ENCODE results near the gene ST6GALNAC2.

DNA sequence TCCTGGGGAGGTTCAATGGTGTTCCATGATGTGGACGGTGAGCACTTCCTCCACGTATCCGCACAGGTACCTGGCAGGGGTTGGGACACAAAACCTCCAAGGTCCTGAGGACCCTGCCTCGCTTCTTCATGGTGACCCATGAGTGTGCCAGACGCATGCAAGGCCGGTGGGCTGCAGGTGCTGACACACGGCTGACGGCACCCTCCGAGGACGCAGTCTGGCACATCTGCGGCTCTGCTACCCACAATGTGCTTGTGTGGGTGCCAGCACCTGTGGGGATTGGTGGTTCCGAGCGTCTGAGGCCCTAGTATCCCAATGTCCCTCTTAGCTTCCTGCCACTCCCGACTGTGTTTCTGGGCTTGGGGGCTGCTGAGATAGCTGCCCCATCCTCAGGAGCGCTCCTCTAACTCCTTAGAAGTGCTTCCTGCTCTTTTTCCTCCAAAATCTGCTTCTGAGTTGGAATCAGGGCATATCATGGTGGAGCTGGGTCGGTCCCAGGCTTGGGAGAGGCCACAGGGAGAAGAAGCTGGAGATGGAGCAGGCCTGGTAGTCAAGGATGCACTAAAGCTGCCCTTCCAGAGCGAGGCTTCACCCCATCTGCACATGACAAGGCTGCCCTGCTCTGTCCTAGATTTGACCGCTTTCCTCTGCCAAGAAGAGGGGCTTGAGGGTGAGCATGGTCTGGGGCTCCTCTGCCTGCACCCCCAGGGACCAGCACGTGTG is 49.7 kb downstream of the ST6GALNAC2 start:
- TF ChIP-seq EZH2 (IDR thresholded peaks at IDR 0.05; ENCODE audit: low read depth, unreplicated experiment), result no peak
- no peak for TF ChIP-seq POLR2AphosphoS5 (IDR thresholded peaks at IDR 0.05; ENCODE audit: low read depth)
- TF ChIP-seq, protein P1, sequence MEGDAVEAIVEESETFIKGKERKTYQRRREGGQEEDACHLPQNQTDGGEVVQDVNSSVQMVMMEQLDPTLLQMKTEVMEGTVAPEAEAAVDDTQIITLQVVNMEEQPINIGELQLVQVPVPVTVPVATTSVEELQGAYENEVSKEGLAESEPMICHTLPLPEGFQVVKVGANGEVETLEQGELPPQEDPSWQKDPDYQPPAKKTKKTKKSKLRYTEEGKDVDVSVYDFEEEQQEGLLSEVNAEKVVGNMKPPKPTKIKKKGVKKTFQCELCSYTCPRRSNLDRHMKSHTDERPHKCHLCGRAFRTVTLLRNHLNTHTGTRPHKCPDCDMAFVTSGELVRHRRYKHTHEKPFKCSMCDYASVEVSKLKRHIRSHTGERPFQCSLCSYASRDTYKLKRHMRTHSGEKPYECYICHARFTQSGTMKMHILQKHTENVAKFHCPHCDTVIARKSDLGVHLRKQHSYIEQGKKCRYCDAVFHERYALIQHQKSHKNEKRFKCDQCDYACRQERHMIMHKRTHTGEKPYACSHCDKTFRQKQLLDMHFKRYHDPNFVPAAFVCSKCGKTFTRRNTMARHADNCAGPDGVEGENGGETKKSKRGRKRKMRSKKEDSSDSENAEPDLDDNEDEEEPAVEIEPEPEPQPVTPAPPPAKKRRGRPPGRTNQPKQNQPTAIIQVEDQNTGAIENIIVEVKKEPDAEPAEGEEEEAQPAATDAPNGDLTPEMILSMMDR (conservative IDR thresholded peaks at IDR 0.05; ENCODE audit: low read depth in 2 of 2), result no peak
- TF ChIP-seq NANOG (IDR thresholded peaks at IDR 0.05; ENCODE audit: borderline replicate concordance), result no peak
- TF ChIP-seq, protein P2, sequence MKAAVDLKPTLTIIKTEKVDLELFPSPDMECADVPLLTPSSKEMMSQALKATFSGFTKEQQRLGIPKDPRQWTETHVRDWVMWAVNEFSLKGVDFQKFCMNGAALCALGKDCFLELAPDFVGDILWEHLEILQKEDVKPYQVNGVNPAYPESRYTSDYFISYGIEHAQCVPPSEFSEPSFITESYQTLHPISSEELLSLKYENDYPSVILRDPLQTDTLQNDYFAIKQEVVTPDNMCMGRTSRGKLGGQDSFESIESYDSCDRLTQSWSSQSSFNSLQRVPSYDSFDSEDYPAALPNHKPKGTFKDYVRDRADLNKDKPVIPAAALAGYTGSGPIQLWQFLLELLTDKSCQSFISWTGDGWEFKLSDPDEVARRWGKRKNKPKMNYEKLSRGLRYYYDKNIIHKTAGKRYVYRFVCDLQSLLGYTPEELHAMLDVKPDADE (IDR thresholded peaks at IDR 0.05), result no peak
- TF ChIP-seq, protein P3, sequence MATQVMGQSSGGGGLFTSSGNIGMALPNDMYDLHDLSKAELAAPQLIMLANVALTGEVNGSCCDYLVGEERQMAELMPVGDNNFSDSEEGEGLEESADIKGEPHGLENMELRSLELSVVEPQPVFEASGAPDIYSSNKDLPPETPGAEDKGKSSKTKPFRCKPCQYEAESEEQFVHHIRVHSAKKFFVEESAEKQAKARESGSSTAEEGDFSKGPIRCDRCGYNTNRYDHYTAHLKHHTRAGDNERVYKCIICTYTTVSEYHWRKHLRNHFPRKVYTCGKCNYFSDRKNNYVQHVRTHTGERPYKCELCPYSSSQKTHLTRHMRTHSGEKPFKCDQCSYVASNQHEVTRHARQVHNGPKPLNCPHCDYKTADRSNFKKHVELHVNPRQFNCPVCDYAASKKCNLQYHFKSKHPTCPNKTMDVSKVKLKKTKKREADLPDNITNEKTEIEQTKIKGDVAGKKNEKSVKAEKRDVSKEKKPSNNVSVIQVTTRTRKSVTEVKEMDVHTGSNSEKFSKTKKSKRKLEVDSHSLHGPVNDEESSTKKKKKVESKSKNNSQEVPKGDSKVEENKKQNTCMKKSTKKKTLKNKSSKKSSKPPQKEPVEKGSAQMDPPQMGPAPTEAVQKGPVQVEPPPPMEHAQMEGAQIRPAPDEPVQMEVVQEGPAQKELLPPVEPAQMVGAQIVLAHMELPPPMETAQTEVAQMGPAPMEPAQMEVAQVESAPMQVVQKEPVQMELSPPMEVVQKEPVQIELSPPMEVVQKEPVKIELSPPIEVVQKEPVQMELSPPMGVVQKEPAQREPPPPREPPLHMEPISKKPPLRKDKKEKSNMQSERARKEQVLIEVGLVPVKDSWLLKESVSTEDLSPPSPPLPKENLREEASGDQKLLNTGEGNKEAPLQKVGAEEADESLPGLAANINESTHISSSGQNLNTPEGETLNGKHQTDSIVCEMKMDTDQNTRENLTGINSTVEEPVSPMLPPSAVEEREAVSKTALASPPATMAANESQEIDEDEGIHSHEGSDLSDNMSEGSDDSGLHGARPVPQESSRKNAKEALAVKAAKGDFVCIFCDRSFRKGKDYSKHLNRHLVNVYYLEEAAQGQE (IDR thresholded peaks at IDR 0.05; ENCODE audit: unreplicated experiment), result no peak
- TF ChIP-seq CREB1 (CRISPR knock-in tag; IDR thresholded peaks at IDR 0.05; ENCODE audit: low read depth), result no peak
- TF ChIP-seq EZH2phosphoT487 (IDR thresholded peaks at IDR 0.05; ENCODE audit: unreplicated experiment), result no peak

Data from GM23338 (cell line).